ENCODE data around the gene ABAT.

- TF ChIP-seq CTCF (IDR thresholded peaks at IDR 0.05 in 4 of 5, conservative IDR thresholded peaks at IDR 0.05 in 1 of 5) (no peak), POLR2A (IDR thresholded peaks at IDR 0.05) (no peak)
Measured at GRCh38 chr16:8822403-8822802, 148.0 kb downstream of the ABAT start.

Measured in gastrocnemius medialis (tissue), 4 donors.